Left ventricle myocardium inferior (tissue), 1 donor: ENCODE results near the gene ARHGEF37. TPM values are rescaled to one million over a fixed set of nuclear protein-coding genes. Genes with fewer than 3 reads are reported as not detected.

Experiments used
- DNase-seq: peaks from one replicate; pipeline ENCODE4 v3.0.0-alpha.2; 2020
- H3K27ac ChIP-seq: fragments of 200-600 bp; replicated peaks from 2 replicates; pipeline ENCODE4 v1.8.0; 2021
- H3K27me3 ChIP-seq: fragments of 200-600 bp; 2 replicates; pipeline ENCODE4 v1.8.0; 2021; ENCODE audit warnings: low read depth
- H3K36me3 ChIP-seq: fragments of 200-600 bp; 2 replicates; pipeline ENCODE4 v1.8.0; 2021
- H3K4me1 ChIP-seq: fragments of 200-600 bp; 2 replicates; pipeline ENCODE4 v1.8.0; 2021
- H3K4me3 ChIP-seq: fragments of 200-600 bp; 2 replicates; pipeline ENCODE4 v1.8.0; 2021; ENCODE audit warnings: mild to moderate bottlenecking, moderate library complexity
- H3K9me3 ChIP-seq: fragments of 200-600 bp; replicated peaks from 2 replicates; pipeline ENCODE4 v1.8.0; 2021
- CTCF ChIP-seq: fragments of 200-600 bp; IDR thresholded peaks from 2 replicates; pipeline ENCODE4 v1.8.0; 2021; ENCODE audit warnings: antibody characterized with exemption, mild to moderate bottlenecking, borderline replicate concordance
- intact Hi-C: fragments of 100-400 bp; cut with micrococcal nuclease; formaldehyde crosslinking; loops from one replicate; pipeline ENCODE4 v1.11.0; 2022
- total RNA-seq: library from RNA; stranded (reverse); fragmentation: NEBNext Ultra II Directional; extraction: Animal tissue kit (Norgen Biotek cat#: 25700); gene quantifications from one replicate; pipeline ENCODE4 v1.2.1, GENCODE V29; 2021
- donor health status: DM: no; HTN: yes; CAD: no; lungs with severe emphysema.

The ARHGEF37 gene
- total RNA-seq, 1 donor from 2014 or later: 22.8 TPM

- no peak for TF ChIP-seq CTCF
- H3K27ac ChIP-seq: no peak overlapping the region
- peaks cover 8% of the 10 kb centered on the region for H3K9me3 ChIP-seq
- no peak for DNase-seq
- H3K27me3 ChIP-seq: no peaks in the 10 kb centered on the region
- no peaks in the 10 kb centered on the region for H3K36me3 ChIP-seq
- H3K4me3 ChIP-seq: no peak overlapping the region
- intact Hi-C loops: no loop called here
- peaks cover 34% of the 10 kb centered on the region for H3K4me1 ChIP-seq
Observed at GRCh38 chr5:149672701-149673476, 91.6 kb downstream of the ARHGEF37 start.

DNA sequence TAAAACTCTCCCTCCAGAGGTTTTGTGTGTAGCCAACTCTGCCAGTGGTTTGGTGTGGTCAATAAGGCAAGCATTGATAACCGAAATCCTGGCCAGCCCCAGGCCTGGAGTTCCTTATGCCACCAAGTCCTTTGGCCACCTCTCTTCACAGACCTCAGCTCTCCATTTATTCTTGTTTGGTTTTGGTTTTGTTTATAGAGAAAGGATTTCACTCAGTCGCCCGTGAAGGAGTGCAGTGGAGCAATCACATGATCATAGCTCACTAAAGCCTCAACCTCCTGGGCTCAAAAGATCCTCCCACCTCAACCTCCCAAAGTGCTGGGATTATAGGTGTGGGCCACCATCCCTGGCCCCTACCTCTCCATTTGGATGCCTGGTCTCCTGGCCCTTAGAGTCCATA lies 93.4 kb downstream of the ARHGEF37 start:
- intact Hi-C loops: no loop called here
- no peak for DNase-seq
- peak overlapping the region; percentile 90 for H3K27ac ChIP-seq

GRCh38 chr5:149675610-149676201 lies 94.4 kb downstream of the ARHGEF37 start:
- intact Hi-C loops: no loop called here
- peak; percentile 43 for DNase-seq
- Histone ChIP-seq H3K9me3 (no peaks in the 10 kb centered on the region), H3K4me3 (peak overlapping the region; percentile 2), H3K4me1 (peaks cover 48% of the 10 kb centered on the region), H3K36me3 (no peaks in the 10 kb centered on the region), H3K27me3 (no peaks in the 10 kb centered on the region), H3K27ac (peak overlapping the region; percentile 90)
- no peak for TF ChIP-seq CTCF

More for the DNA sequence above, 93.4 kb downstream of the ARHGEF37 start:
- H3K4me3 ChIP-seq: no peak overlapping the region
- H3K4me1 ChIP-seq: peaks cover 38% of the 10 kb centered on the region
- H3K9me3 ChIP-seq: no peaks in the 10 kb centered on the region
- no peaks in the 10 kb centered on the region for H3K27me3 ChIP-seq
- no peak for TF ChIP-seq CTCF
- no peaks in the 10 kb centered on the region for H3K36me3 ChIP-seq

DNA sequence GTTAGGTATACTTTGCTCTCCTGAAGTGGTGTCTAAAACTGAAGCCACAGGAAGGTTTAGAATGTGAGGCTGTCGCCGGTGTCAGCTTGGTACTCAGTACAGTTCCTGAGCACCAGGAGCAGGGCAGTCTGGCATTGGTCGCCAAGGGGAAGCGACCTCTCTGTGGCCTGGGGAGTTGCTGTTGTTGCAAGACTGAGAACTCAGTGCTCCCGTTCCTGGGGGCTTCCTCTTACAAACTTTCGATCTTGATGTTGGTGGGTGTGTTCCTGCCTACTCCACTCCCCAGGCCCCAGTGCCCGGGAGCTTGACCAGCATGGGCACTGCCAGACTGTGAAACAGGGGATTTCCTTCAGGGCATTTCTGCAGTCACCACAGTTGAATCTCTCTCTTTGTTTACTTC lies 96.4 kb downstream of the ARHGEF37 start:
- Histone ChIP-seq H3K9me3 (no peaks in the 10 kb centered on the region), H3K36me3 (no peaks in the 10 kb centered on the region), H3K27me3 (no peaks in the 10 kb centered on the region), H3K27ac (peak overlapping the region; percentile 90), H3K4me3 (no peak overlapping the region), H3K4me1 (peaks cover 57% of the 10 kb centered on the region)
- DNase-seq: peak; percentile 41
- TF ChIP-seq CTCF: no peak
- intact Hi-C loops: no loop called here

GRCh38 chr5:149679876-149680809 lies 98.8 kb downstream of the ARHGEF37 start:
- DNase-seq: peak; percentile 57
- TF ChIP-seq CTCF: no peak
- peaks cover 50% of the 10 kb centered on the region for H3K4me1 ChIP-seq
- no peaks in the 10 kb centered on the region for H3K36me3 ChIP-seq
- no peak overlapping the region for H3K4me3 ChIP-seq
- intact Hi-C loops: no loop called here
- H3K27ac ChIP-seq: peak overlapping the region; percentile 90
- no peaks in the 10 kb centered on the region for H3K27me3 ChIP-seq
- H3K9me3 ChIP-seq: no peaks in the 10 kb centered on the region
